ENCODE measurements around the gene PRPF6. TPM values are rescaled to one million over a fixed set of nuclear protein-coding genes. Genes with fewer than 3 reads are reported as not detected.

PRPF6 gene
- polyA plus RNA-seq, 2 of the 4 experiments (the other 2 are of a cell fraction), result 42.8 to 47.2 TPM

- ATAC-seq, result no peak
- no peak overlapping the region; a peak in 1 of 6 replicates for H3K27ac ChIP-seq
- POLR2A ChIA-PET, result no interaction called here
- DNase-seq (ENCODE audit: low read depth in 1 of 2, low spot score in 1 of 2), result no peak
- whole genome bisulfite sequencing (ENCODE audit: missing lambda C conversion rate), result 90% methylated on average over 9 of the region's 9 CpGs
- H3K9me3 ChIP-seq, result no peaks in the 10 kb centered on the region
- TF ChIP-seq E2F6 (IDR thresholded peaks at IDR 0.05; ENCODE audit: borderline replicate concordance, low read depth) (no peak), NFE2L2 (conservative IDR thresholded peaks at IDR 0.05; ENCODE audit: low read length) (no peak), ESRRA (IDR thresholded peaks at IDR 0.05; ENCODE audit: borderline replicate concordance, low read length) (no peak)
- H3K4me1 ChIP-seq, result peaks cover 30% of the 10 kb centered on the region
- no peak for FAIRE-seq
- no peak overlapping the region for H3K4me3 ChIP-seq
- no peak overlapping the region for H3K4me2 ChIP-seq
- CTCF ChIA-PET, result interaction anchor here (0.8 to 3.3 kb wide), 5 partner anchors 11 to 77 kb away, joined by 3 to 17 read pairs (median 5); no protein-coding TSS in a partner anchor
Measured at GRCh38 chr20:64043768-64044167, 62.8 kb downstream of the PRPF6 start.

- H3K27ac ChIP-seq, result peak overlapping the region; percentile 65 to 86
- CTCF ChIA-PET, result interaction anchor here (0.6 to 3.3 kb wide), 7 partner anchors 10 to 76 kb away, joined by 3 to 17 read pairs (median 5); no protein-coding TSS in a partner anchor
Measured at GRCh38 chr20:64044484-64045247, 63.7 kb downstream of the PRPF6 start.

GRCh38 chr20:64045346-64046011 lies 64.5 kb downstream of the PRPF6 start:
- peak; percentile 6 to 14; a peak in 4 of 6 replicates for ATAC-seq
- 67% methylated on average over 4 of the region's 11 CpGs for WGBS (ENCODE audit: missing lambda C conversion rate)
- Histone ChIP-seq H3K27ac (peak overlapping the region; percentile 65 to 86), H3K9me3 (no peaks in the 10 kb centered on the region), H3K4me2 (peak overlapping the region; percentile 72), H3K4me1 (peaks cover 34% of the 10 kb centered on the region), H3K4me3 (no peak overlapping the region)
- POLR2A ChIA-PET, result interaction anchor here (1.1 kb wide), 1 partner anchor 65 kb away, joined by 3 read pairs; the partner anchor contains the start of gene PRPF6
- no peak for DNase-seq (ENCODE audit: low read depth in 1 of 2, low spot score in 1 of 2)
- CTCF ChIA-PET, result interaction anchor here (0.6 to 3.3 kb wide), 4 partner anchors 12 to 43 kb away, joined by 3 to 17 read pairs (median 5); no protein-coding TSS in a partner anchor
- no peak for FAIRE-seq
- TF ChIP-seq USF2 (IDR thresholded peaks at IDR 0.05), result no peak
- no peak for TF ChIP-seq MAZ (IDR thresholded peaks at IDR 0.05; ENCODE audit: borderline replicate concordance, low read depth, low read length)
- no peak for TF ChIP-seq JUN (IDR thresholded peaks at IDR 0.05)

More at GRCh38 chr20:64044484-64045247, 63.7 kb downstream of the PRPF6 start:
- H3K4me2 ChIP-seq, result peak overlapping the region; percentile 72
- 46% methylated on average over 14 of the region's 14 CpGs for WGBS (ENCODE audit: missing lambda C conversion rate)
- no peak for FAIRE-seq
- no peak for TF ChIP-seq E2F6 (IDR thresholded peaks at IDR 0.05; ENCODE audit: borderline replicate concordance, low read depth)
- TF ChIP-seq MAX (IDR thresholded peaks at IDR 0.05), result peak; percentile 22; the same call in 1 of the 2 replicates
- peak; percentile 80 for TF ChIP-seq MAFK (IDR thresholded peaks at IDR 0.05; ENCODE audit: partially characterized antibody)
- H3K9me3 ChIP-seq, result no peaks in the 10 kb centered on the region
- POLR2A ChIA-PET, result interaction anchor here (0.6 to 1.1 kb wide), 3 partner anchors 18 to 64 kb away, joined by 3 to 5 read pairs (median 3); partner anchors contain the start of genes PRPF6 and TCEA2
- H3K4me1 ChIP-seq, result peaks cover 27% of the 10 kb centered on the region
- DNase-seq (ENCODE audit: low read depth in 1 of 2, low spot score in 1 of 2), result peak; percentile 52 to 63
- H3K4me3 ChIP-seq, result no peak overlapping the region
- peak; percentile 71 to 82 for ATAC-seq

- POLR2A ChIA-PET, result no interaction called here
Measured at GRCh38 chr20:64047046-64047389, 66.1 kb downstream of the PRPF6 start.

More at GRCh38 chr20:64047046-64047389, 66.1 kb downstream of the PRPF6 start:
- DNase-seq (ENCODE audit: low read depth in 1 of 2, low spot score in 1 of 2), result no peak
- no peak for FAIRE-seq
- no peak for ATAC-seq
- H3K4me1 ChIP-seq, result peaks cover 40% of the 10 kb centered on the region
- H3K4me2 ChIP-seq, result no peak overlapping the region
- WGBS (ENCODE audit: missing lambda C conversion rate), result 100% methylated on average over 6 of the region's 8 CpGs
- no peaks in the 10 kb centered on the region for H3K9me3 ChIP-seq
- CTCF ChIA-PET, result interaction anchor here (1.0 to 1.6 kb wide), 4 partner anchors 9 to 74 kb away, joined by 3 to 6 read pairs (median 4); no protein-coding TSS in a partner anchor
- H3K4me3 ChIP-seq, result no peak overlapping the region
- H3K27ac ChIP-seq, result no peak overlapping the region
- no peak for TF ChIP-seq KDM1A (IDR thresholded peaks at IDR 0.05; ENCODE audit: low read depth)
- no peak for TF ChIP-seq CHD4 (IDR thresholded peaks at IDR 0.05; ENCODE audit: borderline replicate concordance)
- TF ChIP-seq NR3C1 (IDR thresholded peaks at IDR 0.05), result no peak
- no peak for TF ChIP-seq CBX8 (IDR thresholded peaks at IDR 0.05)
- TF ChIP-seq HDAC2 (IDR thresholded peaks at IDR 0.05), result no peak
- TF ChIP-seq POLR2AphosphoS2 (conservative IDR thresholded peaks at IDR 0.05; ENCODE audit: low read length), result no peak
- no peak for TF ChIP-seq USF2 (IDR thresholded peaks at IDR 0.05)
- no peak for TF ChIP-seq BCL3 (IDR thresholded peaks at IDR 0.05)
- no peak for TF ChIP-seq ZNF302 (CRISPR knock-in tag; IDR thresholded peaks at IDR 0.05)
